Ascending aorta (tissue), 2 donors: ENCODE measurements around the gene GSTT2. TPM values are rescaled to one million over a fixed set of nuclear protein-coding genes. Genes with fewer than 3 reads are reported as not detected.
"Not testable (repeated sequence)": the region's sequence is repeated elsewhere in the genome, so short reads cannot be mapped to it uniquely, and the experiment has no call there.

ENCODE experiments used
- DNase-seq, 2 donors: peaks; one replicate each; pipeline ENCODE4 v3.0.0-alpha.2; 2019; ENCODE audit warnings: low spot score in 2 of 2
- H3K27ac ChIP-seq, 2 donors: fragments of 200-600 bp; sonication (generic); one replicate each; pipeline ENCODE4 v1.5.1; 2016 to 2017; ENCODE audit warnings: mild to moderate bottlenecking in 1 of 2
- H3K27me3 ChIP-seq: fragments of 200-600 bp; sonication (generic); one replicate; pipeline ENCODE4 v1.5.1; 2017
- H3K36me3 ChIP-seq, 2 donors: fragments of 200-600 bp; sonication (generic); one replicate each; pipeline ENCODE4 v1.5.1; 2016
- H3K4me1 ChIP-seq, 2 donors: fragments of 200-600 bp; sonication (generic); one replicate each; pipeline ENCODE4 v1.5.1; 2016 to 2017; ENCODE audit warnings: mild to moderate bottlenecking in 1 of 2
- H3K4me3 ChIP-seq, 2 donors: fragments of 200-600 bp; sonication (generic); one replicate each; pipeline ENCODE4 v1.5.1; 2016 to 2017; ENCODE audit warnings: mild to moderate bottlenecking in 1 of 2
- H3K9me3 ChIP-seq, 2 donors: fragments of 200-600 bp; sonication (generic); one replicate each; pipeline ENCODE4 v1.5.1; 2016
- CTCF ChIP-seq, 3 experiments: fragments of 200-600 bp in 2 of 3; fragments of 450-650 bp in 1 of 3; sonication (generic) in 2 of 3; IDR thresholded peaks; one replicate each; pipeline ENCODE4 v1.5.1; 2016 to 2019; ENCODE audit warnings: antibody characterized with exemption in 3 of 3, mild to moderate bottlenecking in 1 of 3, moderate library complexity in 1 of 3
- intact Hi-C: fragments of 100-400 bp; cut with DNase I; formaldehyde crosslinking; loops from one replicate; pipeline ENCODE4 v1.15.1; 2023
- total RNA-seq: library from RNA; depleted of rRNA; stranded (reverse); fragments of >200 nt; gene quantifications from one replicate; pipeline ENCODE4 v1.1.0, GENCODE V29; 2016

GSTT2 gene
- total RNA-seq: not detected

- intact Hi-C loops, DNase-seq, H3K36me3 ChIP-seq, H3K27ac ChIP-seq, H3K9me3 ChIP-seq, H3K27me3 ChIP-seq, H3K4me1 ChIP-seq: not testable (repeated sequence)
- H3K4me3 ChIP-seq: peak within 1 kb of the TSS in 1 of 2 donors; percentile 51
These were observed at the start of gene GSTT2 for GRCh38 chr22:23979557-23980240. Gene GSTT2, plus strand, starts transcription at chr22:23980134.

GRCh38 chr22:23938328-23939016, 41.5 kb upstream of the GSTT2 start:
- no peak overlapping the region for H3K4me3 ChIP-seq
- TF ChIP-seq CTCF (IDR thresholded peaks at IDR 0.05): no peak
- intact Hi-C loops: no loop called here
- no peak overlapping the region for H3K27ac ChIP-seq
- H3K4me1 ChIP-seq: no peaks in the 10 kb centered on the region
- H3K27me3 ChIP-seq: no peaks in the 10 kb centered on the region
- H3K36me3 ChIP-seq: no peaks in the 10 kb centered on the region
- H3K9me3 ChIP-seq: no peaks in the 10 kb centered on the region
- DNase-seq: no peak

- intact Hi-C loops: no loop called here
- H3K36me3 ChIP-seq: no peaks in the 10 kb centered on the region
- no peaks in the 10 kb centered on the region for H3K27me3 ChIP-seq
- H3K4me1 ChIP-seq: no peaks in the 10 kb centered on the region
- no peak overlapping the region for H3K4me3 ChIP-seq
- TF ChIP-seq CTCF (IDR thresholded peaks at IDR 0.05): no peak
- no peak overlapping the region for H3K27ac ChIP-seq
- no peak for DNase-seq
- H3K9me3 ChIP-seq: no peaks in the 10 kb centered on the region
These were observed 40.9 kb upstream of the GSTT2 start for GRCh38 chr22:23939017-23939357.

GRCh38 chr22:23940166-23940565, 39.8 kb upstream of the GSTT2 start:
- H3K9me3 ChIP-seq, H3K36me3 ChIP-seq, H3K27me3 ChIP-seq, H3K27ac ChIP-seq, H3K4me1 ChIP-seq, H3K4me3 ChIP-seq, intact Hi-C loops, DNase-seq: not testable (repeated sequence)

- H3K4me1 ChIP-seq, H3K4me3 ChIP-seq, H3K27ac ChIP-seq, H3K27me3 ChIP-seq, DNase-seq, intact Hi-C loops, H3K9me3 ChIP-seq, H3K36me3 ChIP-seq: not testable (repeated sequence)
These were observed 32.5 kb upstream of the GSTT2 start for GRCh38 chr22:23947391-23947790.

- H3K4me3 ChIP-seq, H3K27ac ChIP-seq, H3K4me1 ChIP-seq, intact Hi-C loops, H3K9me3 ChIP-seq, H3K27me3 ChIP-seq, H3K36me3 ChIP-seq, DNase-seq: not testable (repeated sequence)
These were observed 30.2 kb upstream of the GSTT2 start for GRCh38 chr22:23949764-23950163.

GRCh38 chr22:23951383-23951782, 28.6 kb upstream of the GSTT2 start:
- intact Hi-C loops, DNase-seq: not testable (repeated sequence)

GRCh38 chr22:23952794-23953405, 27.0 kb upstream of the GSTT2 start:
- H3K36me3 ChIP-seq, intact Hi-C loops, H3K27ac ChIP-seq, H3K4me3 ChIP-seq, H3K27me3 ChIP-seq, H3K4me1 ChIP-seq, H3K9me3 ChIP-seq, DNase-seq: not testable (repeated sequence)

More at GRCh38 chr22:23951383-23951782, 28.6 kb upstream of the GSTT2 start:
- H3K4me1 ChIP-seq, H3K27me3 ChIP-seq, H3K4me3 ChIP-seq, H3K27ac ChIP-seq, H3K36me3 ChIP-seq, H3K9me3 ChIP-seq: not testable (repeated sequence)

GRCh38 chr22:23953485-23953884, 26.4 kb upstream of the GSTT2 start:
- H3K4me1 ChIP-seq, H3K27me3 ChIP-seq, H3K27ac ChIP-seq, H3K36me3 ChIP-seq, H3K4me3 ChIP-seq, DNase-seq, intact Hi-C loops, H3K9me3 ChIP-seq: not testable (repeated sequence)

GRCh38 chr22:23954193-23954990, 25.5 kb upstream of the GSTT2 start:
- DNase-seq, H3K9me3 ChIP-seq, H3K27me3 ChIP-seq, H3K4me3 ChIP-seq, H3K36me3 ChIP-seq, H3K27ac ChIP-seq, intact Hi-C loops, H3K4me1 ChIP-seq: not testable (repeated sequence)

- H3K36me3 ChIP-seq, DNase-seq, H3K27me3 ChIP-seq, H3K4me1 ChIP-seq, H3K4me3 ChIP-seq, H3K27ac ChIP-seq, H3K9me3 ChIP-seq: not testable (repeated sequence)
- intact Hi-C loops: loop anchor here (5.0 kb wide), 1 partner anchor 222 kb away; no protein-coding TSS in a partner anchor
These were observed 25.0 kb upstream of the GSTT2 start for GRCh38 chr22:23954991-23955305.

- H3K4me3 ChIP-seq, H3K27ac ChIP-seq, H3K36me3 ChIP-seq, H3K9me3 ChIP-seq, H3K27me3 ChIP-seq, DNase-seq, H3K4me1 ChIP-seq: not testable (repeated sequence)
- intact Hi-C loops: loop anchor here (5.0 kb wide), 1 partner anchor 221 kb away; no protein-coding TSS in a partner anchor
These were observed 24.0 kb upstream of the GSTT2 start for GRCh38 chr22:23955886-23956285.
